CD4-positive, alpha-beta T cell (primary cell): ENCODE results near the gene VENTX. TPM values are rescaled to one million over a fixed set of nuclear protein-coding genes. Genes with fewer than 3 reads are reported as not detected.

Source experiments
- ATAC-seq: fragments of 200-7000 bp; cut with Tn5 transposase; one replicate; pipeline ENCODE4 v1.10.0; 2022; ENCODE audit warnings: mild to moderate bottlenecking; ENCODE audit not compliant: poor library complexity
- CTCF ChIA-PET: fragments of 350-600 bp; sonication (Branson Sonifier 250); formaldehyde crosslinking; loops from one replicate; lab custom pipeline; 2021; ENCODE audit warnings: antibody characterized with exemption, inconsistent platforms; lab: Charles Lee
- POLR2A ChIA-PET: fragments of 350-600 bp; sonication (Branson Sonifier 250); formaldehyde crosslinking; loops from one replicate; lab custom pipeline; 2021; ENCODE audit warnings: antibody characterized with exemption, inconsistent platforms; lab: Charles Lee
- DNase-seq, 14 experiments: peaks; one replicate each; pipeline ENCODE4 v3.0.0-alpha.2; 2013 to 2020; ENCODE audit warnings: mixed read lengths in 2 of 14
- H3K27ac ChIP-seq, 2 donors: one replicate each; pipeline versions ENCODE4 v1.5.1 to v1.7.0; 2013; ENCODE audit warnings: low read length in 2 of 2, low read depth in 1 of 2, mild to moderate bottlenecking in 1 of 2
- H3K27me3 ChIP-seq, 2 experiments: 1 replicate in 1 of 2; 2 replicates in 1 of 2; pipeline versions ENCODE4 v1.6.1 to v1.7.0; 2013; ENCODE audit warnings: low read length in 2 of 2, control low read depth in 1 of 2, mild to moderate bottlenecking in 1 of 2, moderate library complexity in 1 of 2; ENCODE audit not compliant: insufficient read depth in 2 of 2, control insufficient read depth in 1 of 2
- H3K36me3 ChIP-seq: one replicate; pipeline ENCODE4 v1.6.1; 2013; ENCODE audit warnings: low read length, control low read depth; ENCODE audit not compliant: insufficient read depth
- H3K4me1 ChIP-seq: one replicate; pipeline ENCODE4 v1.6.1; 2013; ENCODE audit warnings: low read length, control low read depth; ENCODE audit not compliant: insufficient read depth
- H3K4me3 ChIP-seq: one replicate; pipeline ENCODE4 v1.5.1; 2013; ENCODE audit warnings: mild to moderate bottlenecking, low read length, moderate library complexity
- H3K9me3 ChIP-seq, 2 experiments: 1 replicate in 1 of 2; 2 replicates in 1 of 2; pipeline versions ENCODE4 v1.6.1 to v1.7.0; 2013; ENCODE audit warnings: low read length in 2 of 2, mild to moderate bottlenecking in 2 of 2, control low read depth in 1 of 2, moderate library complexity in 1 of 2; ENCODE audit not compliant: control insufficient read depth in 1 of 2, insufficient read depth in 1 of 2
- H3K27ac Mint-ChIP-seq: one replicate; pipeline ENCODE4 v1.8.0; 2020; ENCODE audit warnings: mixed read lengths
- H3K27me3 Mint-ChIP-seq: one replicate; pipeline ENCODE4 v1.8.0; 2021; ENCODE audit warnings: mixed read lengths
- H3K36me3 Mint-ChIP-seq: one replicate; pipeline ENCODE4 v1.8.0; 2021; ENCODE audit warnings: low read depth, mixed read lengths
- H3K4me1 Mint-ChIP-seq: one replicate; pipeline ENCODE4 v1.8.0; 2021; ENCODE audit warnings: low read depth, mixed read lengths
- H3K4me3 Mint-ChIP-seq: one replicate; pipeline ENCODE4 v1.8.0; 2020; ENCODE audit warnings: mild to moderate bottlenecking, mixed read lengths
- H3K9me3 Mint-ChIP-seq: one replicate; pipeline ENCODE4 v1.8.0; 2020; ENCODE audit warnings: mixed read lengths
- CTCF ChIP-seq: fragments of 200-600 bp; IDR thresholded peaks from one replicate; pipeline ENCODE4 v1.8.0; 2022; ENCODE audit warnings: antibody characterized with exemption, mild to moderate bottlenecking
- intact Hi-C, 2 experiments: fragments of 100-400 bp; cut with DNase I in 1 of 2; cut with micrococcal nuclease in 1 of 2; formaldehyde crosslinking; loops; one replicate each; pipeline versions ENCODE4 v1.15.1 to v1.9.0; 2023 to 2025; cut with DNase I, micrococcal nuclease
- total RNA-seq, 174 experiments: library from RNA in 2 of 174; stranded (reverse) in 2 of 174; gene quantifications; one replicate each; pipeline ENCODE4 v1.2.3 and lab custom pipeline; 2021 to 2026

VENTX gene
- total RNA-seq, 2 experiments from 2014 or later: 0.11 to 0.14 TPM

GRCh38 chr10:133268532-133268931 lies 30.9 kb downstream of the VENTX start:
- Histone ChIP-seq H3K36me3 (peaks cover 53% of the 10 kb centered on the region), H3K4me1 (peaks cover 38% of the 10 kb centered on the region), H3K27ac (no peak overlapping the region), H3K27me3 (no peaks in the 10 kb centered on the region), H3K4me3 (no peak overlapping the region), H3K9me3 (no peaks in the 10 kb centered on the region)
- no peaks in the 10 kb centered on the region for H3K27me3 Mint-ChIP-seq
- H3K36me3 Mint-ChIP-seq: peaks cover 28% of the 10 kb centered on the region
- no peaks in the 10 kb centered on the region for H3K9me3 Mint-ChIP-seq
- DNase-seq (no peak), ATAC-seq (no peak)
- H3K4me3 Mint-ChIP-seq: no peak overlapping the region
- H3K27ac Mint-ChIP-seq: no peak overlapping the region
- ChIA-PET CTCF (no interaction called here), POLR2A (interaction anchor here (0.7 kb wide), 1 partner anchor 9 kb away, joined by 3 read pairs; no protein-coding TSS in a partner anchor)
- no peak for TF ChIP-seq CTCF
- peaks cover 24% of the 10 kb centered on the region for H3K4me1 Mint-ChIP-seq
- intact Hi-C loops: loop anchor here in 1 of 2 experiments (10.0 kb wide), 1 partner anchor 964 kb away; the partner anchor contains the start of gene STK32C

- Histone ChIP-seq H3K36me3 (peaks cover 59% of the 10 kb centered on the region), H3K27me3 (no peaks in the 10 kb centered on the region), H3K27ac (no peak overlapping the region), H3K4me3 (no peak overlapping the region), H3K9me3 (no peaks in the 10 kb centered on the region), H3K4me1 (peaks cover 36% of the 10 kb centered on the region)
- H3K27me3 Mint-ChIP-seq: no peaks in the 10 kb centered on the region
- intact Hi-C loops: loop anchor here in 1 of 2 experiments (10.0 kb wide), 1 partner anchor 965 kb away; the partner anchor contains the start of gene STK32C
- H3K27ac Mint-ChIP-seq: no peak overlapping the region
- no peak for ATAC-seq
- no peak for DNase-seq
- no peaks in the 10 kb centered on the region for H3K9me3 Mint-ChIP-seq
- ChIA-PET POLR2A (no interaction called here), CTCF (no interaction called here)
- peaks cover 24% of the 10 kb centered on the region for H3K36me3 Mint-ChIP-seq
- no peak overlapping the region for H3K4me3 Mint-ChIP-seq
- TF ChIP-seq CTCF: no peak
- peaks cover 15% of the 10 kb centered on the region for H3K4me1 Mint-ChIP-seq
Observed at GRCh38 chr10:133269367-133269766, 31.7 kb downstream of the VENTX start.

- TF ChIP-seq CTCF: no peak
- no peaks in the 10 kb centered on the region for H3K9me3 Mint-ChIP-seq
- Histone ChIP-seq H3K4me3 (no peak overlapping the region), H3K9me3 (no peaks in the 10 kb centered on the region), H3K27ac (no peak overlapping the region), H3K4me1 (peaks cover 36% of the 10 kb centered on the region), H3K27me3 (no peaks in the 10 kb centered on the region), H3K36me3 (peaks cover 59% of the 10 kb centered on the region)
- intact Hi-C loops: no loop called here
- ChIA-PET CTCF (no interaction called here), POLR2A (no interaction called here)
- H3K4me3 Mint-ChIP-seq: no peak overlapping the region
- no peaks in the 10 kb centered on the region for H3K27me3 Mint-ChIP-seq
- peaks cover 27% of the 10 kb centered on the region for H3K36me3 Mint-ChIP-seq
- ATAC-seq: no peak
- no peak for DNase-seq
- H3K4me1 Mint-ChIP-seq: peaks cover 13% of the 10 kb centered on the region
- H3K27ac Mint-ChIP-seq: no peak overlapping the region
Observed at GRCh38 chr10:133270204-133270603, 32.5 kb downstream of the VENTX start.
